ENCODE data around the gene RBMS1.
"Not testable (repeated sequence)": the region's sequence is repeated elsewhere in the genome, so short reads cannot be mapped to it uniquely, and the experiment has no call there.

Gene RBMS1

DNA sequence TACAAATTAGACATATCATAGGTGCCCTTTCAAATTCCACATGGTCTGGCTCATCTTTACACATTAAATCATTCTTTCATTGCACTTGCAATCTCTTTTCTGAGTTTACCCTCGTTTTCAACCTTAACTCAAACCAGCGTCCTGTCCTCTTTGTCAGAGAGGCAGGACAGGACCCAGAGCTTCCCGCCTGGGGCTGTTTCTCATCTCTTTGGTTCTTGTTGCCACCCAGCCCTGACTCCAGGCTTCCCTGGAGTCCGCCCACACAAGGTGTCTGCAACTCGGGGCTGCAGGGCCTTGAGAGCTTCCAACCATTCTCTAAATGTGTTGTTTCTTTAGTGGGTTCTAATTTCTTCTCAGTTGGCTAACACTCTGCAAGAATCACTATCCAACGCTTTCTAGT lies 24.4 kb downstream of the RBMS1 start:
- no peak for DNase-seq

DNA sequence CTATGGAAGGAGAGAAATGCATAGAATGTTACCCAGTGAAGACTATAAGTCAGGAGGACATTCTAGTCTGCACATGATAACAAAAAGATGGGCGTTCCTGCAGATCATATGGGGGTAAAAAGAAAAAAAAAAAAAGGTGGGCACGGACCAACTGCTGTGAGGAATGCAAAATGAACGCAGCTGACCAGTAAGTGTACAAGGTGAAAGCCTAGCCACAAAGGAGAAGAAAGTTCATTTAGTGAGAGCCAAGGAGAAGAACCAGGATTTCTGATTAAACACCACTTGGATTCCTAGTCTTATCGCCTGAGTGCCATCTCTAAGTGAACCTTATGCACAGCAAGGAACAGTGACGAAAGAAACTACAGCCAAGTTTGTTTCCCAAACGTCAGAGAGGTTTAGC lies 26.5 kb downstream of the RBMS1 start:
- no peak for DNase-seq

DNA sequence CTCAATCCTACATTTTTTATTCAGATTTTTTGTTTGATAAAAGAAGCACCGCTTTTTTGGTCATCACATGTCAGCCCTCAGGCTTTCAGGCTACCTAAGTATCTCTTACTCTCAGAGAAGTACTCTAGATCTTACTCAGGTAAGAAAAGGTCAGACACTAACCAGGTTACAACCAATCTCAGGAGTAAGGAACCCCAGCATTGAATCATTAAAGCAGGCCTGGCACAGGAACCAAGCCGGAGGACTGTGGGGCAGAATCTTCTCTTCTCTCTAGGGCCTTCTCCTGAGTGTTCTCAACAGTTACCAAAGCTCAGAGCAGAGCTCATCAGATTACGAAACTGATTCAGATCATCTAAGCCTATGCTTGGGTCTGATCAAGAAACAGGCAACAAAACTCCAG lies 28.2 kb downstream of the RBMS1 start:
- DNase-seq: no peak

DNA sequence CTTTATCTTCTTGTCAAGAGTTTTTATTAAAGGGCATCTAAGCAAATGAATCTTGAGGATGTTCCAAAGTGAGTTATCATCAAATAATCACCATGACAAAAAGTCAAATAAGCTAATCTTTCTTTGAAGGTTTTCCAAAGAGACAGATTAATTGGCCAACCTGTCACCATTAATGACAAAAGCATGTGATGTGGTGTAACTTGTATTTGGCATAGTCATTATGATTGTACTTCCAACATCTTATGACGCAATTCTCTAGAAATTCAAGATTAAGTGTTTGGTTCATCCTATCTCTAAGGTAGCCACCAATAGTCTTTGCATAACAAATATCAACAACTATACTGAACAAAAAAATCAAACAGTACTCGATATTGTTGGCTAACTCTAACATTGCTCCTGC lies 28.6 kb downstream of the RBMS1 start:
- no peak for DNase-seq

DNA sequence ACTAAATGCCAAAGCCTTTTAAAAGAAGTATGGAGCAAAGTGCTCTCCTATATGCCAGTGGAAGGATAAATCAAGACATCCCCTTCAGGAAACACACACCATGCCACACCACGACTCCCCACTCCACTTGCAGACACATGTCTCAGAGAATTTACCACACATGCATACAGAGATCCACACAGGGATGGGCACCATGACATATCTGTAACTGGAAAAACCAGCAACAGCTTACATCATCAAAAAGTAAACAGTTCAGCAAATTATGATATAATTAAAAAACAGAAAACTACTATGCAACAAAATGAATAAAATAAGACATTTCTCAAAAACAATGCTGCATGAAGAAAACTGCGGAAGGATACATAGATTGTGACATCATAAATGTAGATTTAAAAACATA lies 29.6 kb downstream of the RBMS1 start:
- no peak for DNase-seq

DNA sequence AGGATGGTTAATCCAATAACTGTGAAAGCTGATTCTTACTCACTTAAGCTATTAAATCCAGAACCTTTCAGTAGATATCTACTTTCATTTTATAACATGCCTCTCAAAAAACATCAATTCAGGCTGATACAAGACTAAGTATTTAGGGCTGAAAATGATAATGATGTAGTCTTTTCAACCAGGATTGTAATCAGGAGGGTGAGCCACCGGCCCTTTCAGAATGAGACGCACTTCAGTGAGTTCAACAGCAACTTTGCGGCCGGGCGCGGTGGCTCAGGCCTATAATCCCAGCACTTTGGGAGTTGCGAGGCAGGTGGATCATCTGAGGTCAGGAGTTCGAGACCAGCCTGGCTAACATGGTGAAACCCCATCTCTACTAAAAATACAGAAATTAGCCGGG lies 30.4 kb downstream of the RBMS1 start:
- no peak for DNase-seq

DNA sequence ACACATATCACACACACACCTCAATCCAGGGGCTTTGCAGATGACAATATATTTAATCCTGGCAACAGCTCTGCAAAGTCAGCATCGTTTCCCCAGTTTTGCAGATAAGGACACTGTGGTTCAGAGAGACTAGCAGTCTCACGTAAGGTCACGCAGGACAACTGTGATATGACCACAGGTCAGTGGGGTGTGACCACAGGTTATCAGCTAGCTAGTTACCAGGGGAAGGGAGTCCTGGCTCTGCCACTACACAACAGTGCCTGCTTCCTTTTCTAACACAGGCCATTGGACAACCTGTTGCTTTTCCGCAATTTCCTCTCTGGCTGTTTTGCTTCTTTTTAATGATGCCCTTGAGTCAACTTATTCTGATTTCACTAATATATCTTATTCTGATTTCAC lies 33.3 kb downstream of the RBMS1 start:
- no peak for DNase-seq

DNA sequence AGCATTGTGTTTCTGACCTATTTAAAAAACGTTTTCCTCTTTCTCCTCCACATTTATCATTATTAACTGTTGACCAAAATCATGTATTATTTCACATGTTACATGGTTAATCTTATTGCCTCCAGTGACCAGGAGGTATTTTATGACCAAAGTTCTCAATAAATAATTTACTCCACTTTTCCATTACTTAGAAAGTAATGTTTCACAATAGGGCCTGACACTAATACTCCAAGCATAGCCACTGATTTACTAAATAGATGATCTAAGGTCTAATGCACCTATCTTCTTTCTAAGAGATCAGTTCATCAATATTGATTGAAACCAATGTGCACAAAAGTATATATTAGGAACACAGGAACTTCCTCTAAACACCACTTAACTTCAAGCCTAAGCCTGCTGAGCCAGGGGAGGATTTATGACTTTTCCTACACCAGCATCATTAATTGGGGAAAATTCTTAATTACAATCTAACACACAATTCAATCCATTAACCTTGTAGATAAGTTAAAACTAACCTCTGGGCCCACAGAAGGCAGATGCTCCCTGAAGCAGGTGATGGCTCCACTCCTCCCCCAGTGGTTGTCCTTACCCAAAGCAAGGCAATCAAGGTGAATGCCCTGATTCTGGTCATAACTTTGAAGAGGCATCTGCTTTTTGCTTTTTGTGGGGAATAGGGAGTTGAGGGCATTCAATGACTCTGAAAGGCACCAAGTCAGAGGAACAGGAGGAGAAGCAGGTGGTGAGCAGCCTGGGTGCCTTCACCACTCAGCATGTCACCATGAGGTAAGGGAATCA lies 33.9 kb downstream of the RBMS1 start:
- no peak for DNase-seq

DNA sequence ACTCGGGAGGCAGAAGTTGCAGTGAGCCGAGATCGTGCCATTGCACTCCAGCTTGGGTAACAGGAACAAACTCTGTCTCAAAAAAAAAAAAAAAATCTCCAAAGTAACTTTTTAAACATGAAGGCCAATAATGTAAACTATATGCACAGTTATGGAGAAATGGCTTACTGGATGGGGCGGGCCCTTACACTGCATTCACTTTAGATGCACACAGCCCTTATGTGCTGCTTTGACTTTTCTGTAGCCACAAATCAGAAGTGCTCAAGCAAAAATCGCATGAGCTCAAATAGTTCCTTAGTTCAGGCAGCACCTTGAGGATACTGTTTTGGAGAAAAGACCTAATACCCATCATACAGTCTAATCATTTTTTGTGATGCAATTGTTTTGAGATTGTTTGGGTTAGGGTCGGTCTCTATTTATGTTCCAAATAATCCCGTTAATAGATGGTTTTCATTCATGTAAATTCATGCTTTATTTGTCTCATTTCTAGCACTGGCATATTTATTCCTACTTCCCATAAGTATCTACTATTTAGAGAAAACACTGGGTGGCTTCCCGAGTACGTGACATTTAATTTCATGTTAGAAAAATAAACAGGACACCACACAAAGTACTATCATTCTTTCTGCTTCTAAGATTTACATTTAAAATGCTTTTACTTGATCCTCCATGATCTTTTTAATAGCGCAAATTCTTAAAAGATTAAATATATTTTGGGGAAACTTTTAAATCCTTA lies 34.7 kb downstream of the RBMS1 start:
- no peak for DNase-seq

DNA sequence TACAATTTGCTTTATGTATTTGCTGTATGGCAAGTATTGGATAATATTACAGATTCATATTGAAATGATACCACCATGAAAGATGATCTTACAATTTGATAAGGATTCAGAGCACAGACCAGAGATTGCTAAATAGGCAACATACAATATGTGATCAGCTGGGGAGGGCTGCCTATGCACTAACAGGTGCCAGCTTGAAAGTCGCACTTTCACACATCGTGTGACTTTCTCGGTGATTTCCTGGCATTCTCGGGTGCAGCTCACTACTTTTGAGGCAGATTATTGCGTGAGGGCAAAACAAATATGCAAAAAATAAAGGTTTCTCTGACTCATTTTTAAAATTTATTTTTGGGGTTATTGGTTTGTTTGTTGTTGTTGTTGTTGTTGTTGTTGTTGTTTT lies 36.0 kb downstream of the RBMS1 start:
- no peak for DNase-seq

DNA sequence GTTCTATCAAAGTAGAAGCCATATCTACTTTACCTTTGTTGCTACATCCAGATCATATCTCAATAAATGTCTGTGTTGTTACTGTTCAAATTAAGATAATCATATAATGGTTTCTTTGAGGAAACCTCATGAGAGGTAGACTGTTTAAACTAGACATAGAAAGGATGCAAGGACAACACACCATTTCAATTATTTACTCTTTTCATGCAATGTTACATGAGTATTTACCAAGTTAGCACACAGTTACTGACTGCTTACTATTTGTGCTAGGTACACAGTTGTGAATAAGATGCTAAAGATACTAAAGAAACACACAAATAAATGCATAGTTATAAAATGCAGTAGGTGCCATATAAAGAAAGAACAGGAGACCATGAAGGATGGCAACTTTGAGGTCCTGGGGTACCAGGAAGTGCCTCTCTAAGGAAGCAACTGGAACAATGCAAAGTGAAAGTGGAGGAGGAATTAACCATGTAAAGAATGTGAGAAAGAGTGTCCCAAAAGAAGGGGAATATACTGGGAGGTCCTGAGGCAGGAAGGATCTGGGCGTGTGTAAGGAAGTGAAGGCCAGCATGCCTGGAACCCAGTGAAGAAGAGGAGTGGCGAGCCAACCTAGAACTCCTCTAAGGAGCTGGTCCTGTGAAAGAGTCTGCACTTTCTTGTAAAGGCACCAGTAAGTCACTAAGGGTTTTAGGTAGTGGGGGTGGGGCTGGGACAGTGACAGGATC lies 39.4 kb downstream of the RBMS1 start:
- DNase-seq: no peak

DNA sequence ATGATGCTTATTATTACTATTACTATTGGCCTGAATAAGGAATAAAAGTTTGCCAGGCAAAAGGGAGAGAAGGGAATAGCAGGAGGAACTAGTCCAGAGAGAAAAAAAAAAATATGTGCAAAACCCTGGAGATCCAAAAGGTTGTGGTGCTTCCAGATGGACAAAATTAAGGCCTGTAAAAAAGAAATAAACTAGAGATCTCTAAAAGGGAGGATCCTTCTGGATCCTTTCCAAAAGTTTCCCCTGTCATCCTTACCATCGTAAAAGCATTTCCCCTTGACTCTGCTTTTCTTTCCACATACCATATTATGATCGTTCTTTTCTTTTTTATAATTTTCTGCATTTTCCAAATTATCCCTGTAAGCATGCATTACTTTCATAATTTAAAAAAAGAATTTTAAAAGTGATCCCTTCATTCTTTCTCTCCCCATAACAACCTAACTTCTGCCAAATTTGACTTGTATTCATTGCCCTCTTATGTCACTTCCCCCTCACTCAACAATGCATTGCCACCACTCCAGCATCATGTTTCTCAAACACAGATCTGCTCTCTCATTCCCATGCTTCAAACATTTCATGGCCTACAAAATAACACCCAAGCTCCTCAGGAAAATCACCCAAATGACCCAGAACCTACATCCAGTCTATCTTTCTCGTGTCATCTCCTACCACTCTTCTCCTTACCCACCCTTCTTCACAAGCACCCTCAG lies 40.3 kb downstream of the RBMS1 start:
- no peak for DNase-seq

DNA sequence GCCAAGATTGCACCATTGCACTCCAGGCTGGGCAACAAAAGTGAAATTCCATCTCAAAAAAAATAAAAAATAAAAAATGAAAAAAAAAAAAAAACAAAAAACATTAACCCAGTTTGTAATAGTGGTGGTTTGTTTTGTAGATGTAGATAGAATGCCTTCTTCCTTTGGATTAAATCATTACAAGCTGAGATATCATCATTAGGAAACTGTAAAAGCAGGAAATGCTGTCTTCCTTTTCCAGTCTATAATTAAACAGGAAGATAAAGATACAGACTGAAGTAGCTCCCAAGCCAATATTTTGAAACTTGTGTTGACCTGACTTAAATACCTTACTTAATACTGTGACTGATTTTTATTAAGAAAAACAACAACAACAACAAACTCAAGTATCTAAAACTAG lies 43.1 kb downstream of the RBMS1 start:
- no peak for DNase-seq

DNA sequence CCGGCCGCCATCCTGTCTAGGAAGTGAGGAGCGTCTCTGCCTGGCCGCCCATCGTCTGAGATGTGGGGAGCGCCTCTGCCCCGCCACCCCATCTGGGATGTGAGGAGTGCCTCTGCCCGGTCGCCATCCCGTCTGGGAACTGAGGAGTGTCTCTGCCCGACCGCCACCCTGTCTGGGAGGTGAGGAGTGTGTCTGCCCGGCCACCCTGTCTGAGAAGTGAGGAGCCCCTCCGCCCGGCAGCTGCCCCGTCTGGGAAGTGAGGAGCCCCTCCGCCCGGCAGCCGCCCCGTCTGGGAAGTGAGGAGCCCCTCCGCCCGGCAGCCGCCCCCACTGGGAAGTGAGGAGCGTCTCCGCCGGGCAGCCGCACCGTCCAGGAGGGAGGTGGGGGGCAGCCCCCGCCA lies 44.8 kb downstream of the RBMS1 start:
- DNase-seq: not testable (repeated sequence)

DNA sequence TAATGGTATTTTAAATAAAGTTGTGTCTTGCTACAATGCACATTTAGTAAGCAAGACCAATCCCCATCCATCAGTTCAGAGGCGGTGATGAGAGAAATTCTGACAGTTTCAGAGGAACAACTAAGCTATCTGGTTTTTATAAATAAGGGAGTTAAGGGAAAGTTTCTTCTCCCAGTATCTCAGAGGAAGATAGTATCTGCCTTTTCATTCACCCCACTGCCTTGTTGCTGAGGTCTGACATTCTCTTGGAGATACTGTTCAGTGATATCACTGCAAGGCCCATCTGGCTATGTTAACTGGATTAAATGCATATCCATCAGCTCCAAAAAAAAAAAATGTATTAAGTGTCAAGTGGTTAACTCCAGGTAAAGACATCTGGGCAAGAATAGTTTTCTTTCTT lies 47.9 kb downstream of the RBMS1 start:
- no peak for DNase-seq

DNA sequence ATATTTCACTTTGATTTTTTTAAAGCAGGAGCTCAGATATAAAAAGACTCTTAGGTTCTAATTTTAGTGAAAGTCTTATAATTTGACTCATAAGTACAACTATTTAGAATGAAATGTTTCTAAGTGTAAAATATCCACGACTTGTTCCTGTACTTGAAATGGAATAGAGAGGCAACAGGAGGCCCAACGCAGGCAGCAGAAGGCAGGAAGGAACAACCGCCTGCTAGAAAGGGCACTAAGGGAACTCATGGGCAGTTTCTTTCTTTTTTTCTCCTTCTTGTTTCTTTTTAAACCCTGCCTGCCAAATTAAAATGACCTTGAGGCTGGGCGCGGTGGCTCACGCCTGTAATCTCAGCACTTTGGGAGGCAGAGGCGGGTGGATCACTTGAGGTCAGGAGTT lies 51.0 kb downstream of the RBMS1 start:
- DNase-seq: no peak

DNA sequence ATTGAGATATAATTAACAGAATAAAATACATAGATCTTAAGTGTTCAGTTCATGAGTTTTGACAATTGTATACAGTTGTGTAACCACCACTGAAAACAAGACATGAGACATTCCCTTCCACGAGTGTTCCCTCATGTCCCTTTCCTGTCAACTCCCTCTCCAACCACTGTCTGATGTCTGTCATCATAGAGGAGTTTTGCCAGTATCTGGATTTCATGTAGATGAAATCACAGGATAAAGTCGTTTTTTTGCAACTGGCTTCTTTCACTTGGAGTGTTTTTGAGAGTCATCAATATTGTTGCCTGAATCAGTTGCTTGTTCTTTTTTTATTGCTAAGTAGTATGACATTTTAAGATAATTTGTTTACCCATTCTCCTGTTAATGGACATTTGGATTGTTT lies 52.7 kb downstream of the RBMS1 start:
- no peak for DNase-seq

DNA sequence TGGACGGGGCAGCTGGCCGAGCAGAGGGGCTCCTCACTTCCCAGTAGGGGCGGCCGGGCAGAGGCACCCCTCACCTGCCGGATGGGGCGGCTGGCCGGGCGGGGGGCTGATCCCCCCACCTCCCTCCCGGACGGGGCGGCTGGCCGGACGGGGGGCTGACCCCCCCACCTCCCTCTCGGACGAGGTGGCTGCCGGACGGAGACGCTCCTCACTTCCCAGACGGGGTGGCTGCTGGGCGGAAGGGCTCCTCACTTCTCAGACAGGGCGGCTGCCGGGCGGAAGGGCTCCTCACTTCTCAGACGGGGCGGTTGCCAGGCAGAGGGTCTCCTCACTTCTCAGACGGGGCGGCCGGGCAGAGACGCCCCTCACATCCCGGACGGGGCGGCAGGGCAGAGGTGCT lies 54.6 kb downstream of the RBMS1 start:
- DNase-seq: not testable (repeated sequence)

DNA sequence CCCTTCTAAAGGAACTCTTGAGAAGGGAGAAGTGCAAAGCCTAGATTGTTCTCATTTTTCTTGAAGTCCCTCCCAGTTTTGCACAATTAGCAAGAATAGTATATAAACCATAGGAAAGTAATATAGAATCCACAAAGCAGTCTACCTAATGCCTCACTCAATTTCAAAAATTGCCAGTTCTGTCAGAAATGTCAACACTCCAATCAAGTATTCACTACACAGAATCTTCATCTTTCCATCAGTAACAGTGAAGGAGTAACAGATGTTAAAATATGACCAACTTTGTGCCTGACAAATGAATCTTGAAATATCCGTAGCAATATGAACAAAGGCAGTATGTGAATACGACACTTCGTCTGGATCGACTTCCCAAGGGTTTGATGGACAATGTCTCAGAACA lies 56.3 kb downstream of the RBMS1 start:
- DNase-seq: no peak

DNA sequence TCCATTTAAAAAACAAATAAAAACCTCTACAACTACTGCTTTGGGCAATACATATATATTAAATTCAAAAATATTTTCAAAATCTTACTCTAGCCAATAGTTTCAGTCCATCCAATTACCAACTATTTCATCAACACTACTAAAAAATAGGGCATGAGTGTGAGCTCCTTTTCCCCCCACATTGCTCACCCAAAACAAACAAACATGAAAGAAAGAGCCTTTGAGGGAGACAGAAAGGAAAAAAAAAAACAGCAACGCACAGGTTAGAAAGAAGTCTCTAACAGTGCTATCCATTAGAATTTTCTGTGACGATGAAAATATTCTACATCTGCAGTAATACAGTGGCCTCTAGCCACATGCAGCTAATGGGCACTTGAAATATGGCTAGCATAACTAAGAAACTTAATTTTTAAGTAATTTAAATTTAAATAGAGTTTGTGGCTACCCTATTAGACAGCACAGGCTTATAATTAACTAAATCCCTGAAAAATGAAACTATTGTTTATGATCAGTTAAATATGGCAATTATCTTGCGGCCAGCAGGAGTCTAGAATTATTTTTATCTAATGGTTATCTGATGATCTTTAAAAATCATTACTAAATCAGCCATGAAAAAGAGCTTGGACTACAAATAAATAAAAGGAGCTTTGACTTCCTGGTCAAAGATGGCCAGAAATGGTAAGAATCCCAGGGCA lies 59.2 kb downstream of the RBMS1 start:
- no peak for DNase-seq

DNA sequence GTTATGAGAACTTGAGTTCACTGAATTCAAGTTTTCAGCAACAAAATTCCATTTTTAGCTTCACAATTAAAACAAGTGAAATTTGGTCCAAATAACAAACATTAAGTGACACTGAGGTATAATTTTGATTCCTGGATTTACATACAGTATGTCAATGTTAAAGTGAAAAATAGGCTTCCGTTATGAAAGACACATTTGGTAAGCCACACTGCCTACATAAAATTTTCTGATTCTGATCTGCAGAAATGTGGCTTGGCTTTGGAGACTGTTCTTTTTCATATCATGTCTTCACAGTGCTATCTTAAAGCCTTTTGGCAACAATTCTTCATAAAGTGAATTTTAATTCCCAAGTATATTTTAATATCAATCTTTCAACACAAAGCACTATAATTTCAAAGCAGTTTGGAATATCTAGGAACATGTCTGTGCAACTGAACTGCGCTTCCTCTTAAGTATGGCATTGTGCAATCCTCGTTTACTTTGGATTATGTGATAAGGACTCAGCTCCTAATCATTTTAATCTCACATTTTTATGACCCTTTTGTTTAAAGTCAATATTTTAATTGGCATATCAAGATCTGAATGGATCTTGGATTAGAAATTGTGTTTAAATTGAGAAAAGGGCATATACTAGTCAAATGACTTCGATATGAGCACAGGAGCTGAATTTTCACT lies 60.0 kb downstream of the RBMS1 start:
- DNase-seq: no peak

DNA sequence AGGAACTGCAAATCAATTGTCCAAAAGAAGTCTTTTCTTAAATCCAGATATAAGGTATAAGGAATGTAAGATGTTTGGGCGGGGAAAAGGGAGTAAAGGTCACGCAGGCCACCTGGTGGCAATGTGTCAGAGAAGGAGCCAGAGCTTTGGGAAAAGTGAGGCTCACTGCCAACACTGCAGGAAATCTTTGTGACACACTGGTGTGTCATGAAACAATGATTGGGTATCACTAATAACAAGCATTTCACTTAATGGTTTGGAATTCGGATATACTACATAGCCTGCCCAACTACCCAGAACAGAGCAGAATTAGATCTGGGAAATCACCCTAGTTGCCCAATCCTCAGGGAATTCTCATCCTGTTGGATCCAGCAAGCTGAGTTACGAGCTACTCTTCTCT lies 61.0 kb downstream of the RBMS1 start:
- DNase-seq: no peak

Data from SHP77 treated with DMSO at 0.1 percent for 48 hours (cell line).